Thyroid gland (tissue), 4 donors: ENCODE data around the gene PLA2G6.

Source experiments
- CTCF ChIP-seq, 6 experiments: fragments of 200-600 bp in 3 of 6; fragments of 450-650 bp in 3 of 6; sonication (generic) in 3 of 6; IDR thresholded peaks; one replicate each; pipeline ENCODE4 v1.5.1; 2016 to 2019; ENCODE audit warnings: antibody characterized with exemption in 6 of 6, mild to moderate bottlenecking in 2 of 6, inconsistent platforms in 1 of 6, moderate library complexity in 1 of 6
- POLR2A ChIP-seq, 2 donors: fragments of 450-650 bp; IDR thresholded peaks; one replicate each; pipeline ENCODE4 v1.6.1; 2017; ENCODE audit warnings: antibody characterized with exemption in 2 of 2, mild to moderate bottlenecking in 2 of 2, moderate library complexity in 1 of 2

DNA sequence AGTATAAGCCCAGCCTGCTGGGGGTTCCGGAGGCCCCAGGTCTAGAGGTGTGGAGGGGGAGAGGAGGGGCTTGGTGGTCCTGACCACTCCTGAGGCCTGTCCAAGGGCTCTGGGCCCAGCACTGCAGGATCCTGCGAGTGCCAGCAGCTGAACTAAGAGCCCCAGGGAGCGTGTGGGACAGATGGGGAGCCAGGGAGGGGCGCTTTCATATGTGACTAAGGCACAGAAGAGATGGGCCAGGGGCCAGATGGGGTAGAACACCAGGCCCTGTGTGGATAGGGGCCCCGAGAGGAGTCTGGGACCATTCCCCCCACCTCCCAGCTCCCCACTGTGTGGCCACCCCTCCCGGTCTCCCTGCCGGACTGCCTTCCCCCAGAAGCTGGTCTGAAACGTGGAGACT is 38.5 kb upstream of the PLA2G6 start:
- no peak for TF ChIP-seq CTCF (IDR thresholded peaks at IDR 0.05)
- TF ChIP-seq POLR2A (IDR thresholded peaks at IDR 0.05) = no peak
